BLaER1 treated with 17β-estradiol and CSF1 and Interleukin-3, amounts not matched to agents 10 nM and 100 nM (cell line): ENCODE results near the gene NQO2.

Experiments
- H3K27ac ChIP-seq, 11 experiments: shearing (Covaris generic); formaldehyde crosslinking; 2 replicates each; pipeline ENCODE4 v1.8.1; 2022
- H3K27me3 ChIP-seq, 11 experiments: shearing (Covaris generic); formaldehyde crosslinking; 2 replicates each; pipeline ENCODE4 v1.8.1; 2022
- H3K36me3 ChIP-seq, 11 experiments: shearing (Covaris generic); formaldehyde crosslinking; 2 replicates each; pipeline ENCODE4 v1.8.1; 2022
- H3K4me1 ChIP-seq, 10 experiments: shearing (Covaris generic); formaldehyde crosslinking; 2 replicates each; pipeline ENCODE4 v1.8.1; 2022
- H3K4me2 ChIP-seq, 11 experiments: shearing (Covaris generic); formaldehyde crosslinking; 2 replicates each; pipeline ENCODE4 v1.8.1; 2022
- H3K4me3 ChIP-seq, 10 experiments: shearing (Covaris generic); formaldehyde crosslinking; 2 replicates each; pipeline ENCODE4 v1.8.1; 2022
- H3K9ac ChIP-seq, 11 experiments: shearing (Covaris generic); formaldehyde crosslinking; 2 replicates each; pipeline ENCODE4 v1.8.1; 2022
- H3K9me3 ChIP-seq, 11 experiments: shearing (Covaris generic); formaldehyde crosslinking; replicated peaks in 1 of 11; 2 replicates each; pipeline ENCODE4 v1.8.1; 2022
- H4K20me1 ChIP-seq, 11 experiments: shearing (Covaris generic); formaldehyde crosslinking; 2 replicates each; pipeline ENCODE4 v1.8.1; 2022
- Cebpa-rat ChIP-seq, 11 experiments: shearing (Covaris generic); IDR thresholded peaks; 2 replicates each; pipeline ENCODE4 v1.8.1; 2022

Gene NQO2

GRCh38 chr6:3009930-3010329 lies 10.2 kb downstream of the NQO2 start:
- Histone ChIP-seq H3K4me2 (no peak overlapping the region), H3K9ac (no peak overlapping the region), H3K9me3 (peaks cover 30 to 38% (median 33%) of the 10 kb centered on the region in 11 experiments), H3K4me1 (peaks cover 0 to 25% (median 9%) of the 10 kb centered on the region in 10 experiments; a peak in 14 of 20 replicates), H3K36me3 (peaks cover 38 to 93% (median 84%) of the 10 kb centered on the region in 11 experiments), H4K20me1 (no peaks in the 10 kb centered on the region), H3K27me3 (no peaks in the 10 kb centered on the region), H3K4me3 (no peak overlapping the region), H3K27ac (no peak overlapping the region)
- TF ChIP-seq Cebpa-rat (IDR thresholded peaks at IDR 0.05) = no peak

GRCh38 chr6:3011158-3011557 lies 11.5 kb downstream of the NQO2 start:
- no peak overlapping the region for H3K9ac ChIP-seq
- H3K27ac ChIP-seq = no peak overlapping the region
- H3K4me3 ChIP-seq = peak overlapping the region in 1 of 10 experiments; percentile 16; a peak in 2 of 20 replicates
- H3K4me2 ChIP-seq = no peak overlapping the region
- H3K27me3 ChIP-seq = no peaks in the 10 kb centered on the region
- H3K4me1 ChIP-seq = peaks cover 0 to 16% (median 9%) of the 10 kb centered on the region in 10 experiments; a peak in 13 of 20 replicates
- TF ChIP-seq Cebpa-rat (IDR thresholded peaks at IDR 0.05) = no peak
- no peaks in the 10 kb centered on the region for H4K20me1 ChIP-seq
- peaks cover 30 to 38% (median 33%) of the 10 kb centered on the region in 11 experiments for H3K9me3 ChIP-seq
- peaks cover 35 to 91% (median 86%) of the 10 kb centered on the region in 11 experiments for H3K36me3 ChIP-seq

- Histone ChIP-seq H3K9ac (no peak overlapping the region), H3K4me3 (no peak overlapping the region), H3K27me3 (no peaks in the 10 kb centered on the region), H3K4me2 (no peak overlapping the region), H3K27ac (no peak overlapping the region), H3K4me1 (peaks cover 0 to 16% (median 9%) of the 10 kb centered on the region in 10 experiments; a peak in 13 of 20 replicates), H3K36me3 (peaks cover 38 to 92% (median 86%) of the 10 kb centered on the region in 11 experiments), H3K9me3 (peaks cover 30 to 38% (median 33%) of the 10 kb centered on the region in 11 experiments), H4K20me1 (no peaks in the 10 kb centered on the region)
- no peak for TF ChIP-seq Cebpa-rat (IDR thresholded peaks at IDR 0.05)
Observed at GRCh38 chr6:3011592-3011991, 11.9 kb downstream of the NQO2 start.

GRCh38 chr6:3013486-3013885 lies 13.8 kb downstream of the NQO2 start:
- peak overlapping the region in 6 of 11 experiments; percentile 21 to 71 (median 56); a peak in 11 of 22 replicates for H3K4me2 ChIP-seq
- H3K36me3 ChIP-seq = peaks cover 38 to 84% (median 77%) of the 10 kb centered on the region in 11 experiments

GRCh38 chr6:3013901-3014674 lies 14.4 kb downstream of the NQO2 start:
- peak overlapping the region in 5 of 11 experiments; percentile 10 to 56 (median 28); a peak in 6 of 22 replicates for H3K27ac ChIP-seq
- H3K4me2 ChIP-seq = peak overlapping the region in 6 of 11 experiments; percentile 21 to 71 (median 56); a peak in 11 of 22 replicates
- TF ChIP-seq Cebpa-rat (IDR thresholded peaks at IDR 0.05) = no peak
- H3K9ac ChIP-seq = no peak overlapping the region
- H3K9me3 ChIP-seq = peaks cover 30 to 38% (median 33%) of the 10 kb centered on the region in 11 experiments
- no peaks in the 10 kb centered on the region for H4K20me1 ChIP-seq
- peaks cover 38 to 78% (median 71%) of the 10 kb centered on the region in 11 experiments for H3K36me3 ChIP-seq
- peaks cover 0 to 25% (median 11%) of the 10 kb centered on the region in 10 experiments; a peak in 13 of 20 replicates for H3K4me1 ChIP-seq
- H3K4me3 ChIP-seq = no peak overlapping the region
- H3K27me3 ChIP-seq = no peaks in the 10 kb centered on the region

More at GRCh38 chr6:3013486-3013885, 13.8 kb downstream of the NQO2 start:
- Histone ChIP-seq H3K4me1 (peaks cover 0 to 19% (median 9%) of the 10 kb centered on the region in 10 experiments; a peak in 13 of 20 replicates), H3K4me3 (no peak overlapping the region), H3K27me3 (no peaks in the 10 kb centered on the region), H3K9me3 (peaks cover 30 to 38% (median 33%) of the 10 kb centered on the region in 11 experiments), H3K9ac (0 out of 22 replicates have a peak overlapping the region, but pooled peaks of 1 of the 11 experiments have one; percentile 13), H4K20me1 (no peaks in the 10 kb centered on the region), H3K27ac (peak overlapping the region in 5 of 11 experiments; percentile 10 to 56 (median 37); a peak in 7 of 22 replicates)
- no peak for TF ChIP-seq Cebpa-rat (IDR thresholded peaks at IDR 0.05)

- H3K4me1 ChIP-seq = peaks cover 0 to 30% (median 14%) of the 10 kb centered on the region in 10 experiments; a peak in 14 of 20 replicates
- H3K4me2 ChIP-seq = no peak overlapping the region
- H3K36me3 ChIP-seq = peaks cover 35 to 77% (median 71%) of the 10 kb centered on the region in 11 experiments
- H3K9ac ChIP-seq = no peak overlapping the region
- no peak overlapping the region for H3K4me3 ChIP-seq
- no peaks in the 10 kb centered on the region for H4K20me1 ChIP-seq
- TF ChIP-seq Cebpa-rat (IDR thresholded peaks at IDR 0.05) = no peak
- H3K9me3 ChIP-seq = peaks cover 30 to 36% (median 31%) of the 10 kb centered on the region in 11 experiments
- no peaks in the 10 kb centered on the region for H3K27me3 ChIP-seq
- peak overlapping the region in 1 of 11 experiments; percentile 37; a peak in 2 of 22 replicates for H3K27ac ChIP-seq
Observed at GRCh38 chr6:3014675-3015066, 15.0 kb downstream of the NQO2 start.

- Histone ChIP-seq H3K27me3 (no peaks in the 10 kb centered on the region), H3K27ac (no peak overlapping the region), H3K9me3 (peaks cover 25 to 32% (median 26%) of the 10 kb centered on the region in 11 experiments), H3K4me2 (no peak overlapping the region), H3K9ac (no peak overlapping the region), H3K36me3 (peaks cover 30 to 77% (median 71%) of the 10 kb centered on the region in 11 experiments), H3K4me1 (peaks cover 0 to 33% (median 14%) of the 10 kb centered on the region in 10 experiments; a peak in 14 of 20 replicates), H3K4me3 (no peak overlapping the region), H4K20me1 (no peaks in the 10 kb centered on the region)
- TF ChIP-seq Cebpa-rat (IDR thresholded peaks at IDR 0.05) = no peak
Observed at GRCh38 chr6:3015144-3015543, 15.4 kb downstream of the NQO2 start.

- H3K9me3 ChIP-seq = peaks cover 10 to 16% (median 11%) of the 10 kb centered on the region in 11 experiments
- peaks cover 1 to 43% (median 18%) of the 10 kb centered on the region in 10 experiments; a peak in 17 of 20 replicates for H3K4me1 ChIP-seq
- no peak overlapping the region for H3K9ac ChIP-seq
- H3K27me3 ChIP-seq = no peaks in the 10 kb centered on the region
- H3K4me2 ChIP-seq = no peak overlapping the region
- no peak overlapping the region for H3K27ac ChIP-seq
- no peaks in the 10 kb centered on the region for H4K20me1 ChIP-seq
- H3K4me3 ChIP-seq = no peak overlapping the region
- H3K36me3 ChIP-seq = peaks cover 15 to 71% (median 61%) of the 10 kb centered on the region in 11 experiments
- TF ChIP-seq Cebpa-rat (IDR thresholded peaks at IDR 0.05) = no peak
Observed at GRCh38 chr6:3016473-3017280, 17.0 kb downstream of the NQO2 start.
